SH-SY5Y (cell line): Measurements from ENCODE around the gene LSM3.

Experiments used
- GATA2 ChIP-seq: IDR thresholded peaks from 2 replicates; pipeline ENCODE4 v1.6.1; 2011; ENCODE audit warnings: mild to moderate bottlenecking, low read depth, low read length
- GATA3 ChIP-seq: IDR thresholded peaks from 2 replicates; pipeline ENCODE4 v1.6.1; 2011; ENCODE audit warnings: low read depth, mild to moderate bottlenecking, low read length, moderate library complexity

The LSM3 gene

GRCh38 chr3:14138878-14139655 is 39.5 kb upstream of the LSM3 start:
- no peak for TF ChIP-seq GATA2
- no peak for TF ChIP-seq GATA3

- TF ChIP-seq GATA2 (no peak), GATA3 (no peak)
These were observed 38.8 kb upstream of the LSM3 start for GRCh38 chr3:14139771-14140170.

- TF ChIP-seq GATA2 (no peak), GATA3 (no peak)
These were observed 37.9 kb upstream of the LSM3 start for GRCh38 chr3:14140668-14141067.

- TF ChIP-seq GATA2 (no peak), GATA3 (no peak)
These were observed 37.5 kb upstream of the LSM3 start for GRCh38 chr3:14141144-14141543.

- TF ChIP-seq GATA3 (no peak), GATA2 (no peak)
These were observed 36.8 kb upstream of the LSM3 start for GRCh38 chr3:14141602-14142341.

- no peak for TF ChIP-seq GATA3
- no peak for TF ChIP-seq GATA2
These were observed 35.9 kb upstream of the LSM3 start for GRCh38 chr3:14142567-14143270.

- TF ChIP-seq GATA3 (no peak), GATA2 (no peak)
These were observed 35.1 kb upstream of the LSM3 start for GRCh38 chr3:14143271-14144225.

- no peak for TF ChIP-seq GATA2
These were observed 34.1 kb upstream of the LSM3 start for GRCh38 chr3:14144423-14145075.

- TF ChIP-seq GATA3, result no peak
- no peak for TF ChIP-seq GATA2
These were observed 33.4 kb upstream of the LSM3 start for GRCh38 chr3:14145236-14145635.

GRCh38 chr3:14145670-14146380 is 32.8 kb upstream of the LSM3 start:
- TF ChIP-seq GATA3 (no peak), GATA2 (no peak)

GRCh38 chr3:14146381-14147065 is 32.1 kb upstream of the LSM3 start:
- TF ChIP-seq GATA3 (no peak), GATA2 (no peak)

- TF ChIP-seq GATA2 (no peak), GATA3 (no peak)
These were observed 31.6 kb upstream of the LSM3 start for GRCh38 chr3:14147066-14147435.
